HG03108 (cell line): ENCODE data around the gene COPS7A.
"Not testable (repeated sequence)": the region's sequence is repeated elsewhere in the genome, so short reads cannot be mapped to it uniquely, and the experiment has no call there.

ENCODE experiments used
- ATAC-seq: cut with Tn5 transposase; IDR thresholded peaks from one replicate; pipeline ENCODE4 v1.9.1; 2021; ENCODE audit warnings: moderate library complexity; ENCODE audit not compliant: unreplicated experiment

COPS7A gene

GRCh38 chr12:6701078-6701768, 22.6 kb upstream of the COPS7A start:
- no peak for ATAC-seq

- no peak for ATAC-seq
These were observed 20.2 kb upstream of the COPS7A start for GRCh38 chr12:6703631-6704030.

- ATAC-seq, result not testable (repeated sequence)
These were observed 15.5 kb upstream of the COPS7A start for GRCh38 chr12:6708351-6708750.

- no peak for ATAC-seq
These were observed 14.9 kb upstream of the COPS7A start for GRCh38 chr12:6708960-6709394.

- not testable (repeated sequence) for ATAC-seq
These were observed 7.6 kb upstream of the COPS7A start for GRCh38 chr12:6716031-6716873.

- no peak for ATAC-seq
These were observed 6.9 kb upstream of the COPS7A start for GRCh38 chr12:6716874-6717437.

GRCh38 chr12:6722863-6723262, 983 bp upstream of the COPS7A start:
- ATAC-seq, result no peak

- ATAC-seq, result no peak
These were observed 557 bp downstream of the COPS7A start for GRCh38 chr12:6724409-6724797.

- ATAC-seq, result no peak
These were observed 1.5 kb downstream of the COPS7A start for GRCh38 chr12:6725350-6725749.

DNA sequence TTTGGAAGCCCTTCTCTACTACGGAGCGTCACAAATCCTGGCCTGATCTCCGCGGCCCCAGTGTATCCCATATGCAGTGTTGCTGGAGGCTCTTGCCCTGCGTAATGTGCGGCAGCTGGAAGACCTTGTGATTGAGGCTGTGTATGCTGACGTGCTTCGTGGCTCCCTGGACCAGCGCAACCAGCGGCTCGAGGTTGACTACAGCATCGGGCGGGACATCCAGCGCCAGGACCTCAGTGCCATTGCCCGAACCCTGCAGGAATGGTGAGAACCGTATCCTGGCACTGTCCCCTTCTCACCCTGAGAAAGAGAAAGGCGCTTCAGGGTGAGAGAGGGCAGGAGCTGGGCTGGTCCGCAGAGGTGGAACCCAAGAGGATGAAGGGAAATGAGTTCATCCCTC, 5.3 kb downstream of the COPS7A start:
- ATAC-seq, result no peak

DNA sequence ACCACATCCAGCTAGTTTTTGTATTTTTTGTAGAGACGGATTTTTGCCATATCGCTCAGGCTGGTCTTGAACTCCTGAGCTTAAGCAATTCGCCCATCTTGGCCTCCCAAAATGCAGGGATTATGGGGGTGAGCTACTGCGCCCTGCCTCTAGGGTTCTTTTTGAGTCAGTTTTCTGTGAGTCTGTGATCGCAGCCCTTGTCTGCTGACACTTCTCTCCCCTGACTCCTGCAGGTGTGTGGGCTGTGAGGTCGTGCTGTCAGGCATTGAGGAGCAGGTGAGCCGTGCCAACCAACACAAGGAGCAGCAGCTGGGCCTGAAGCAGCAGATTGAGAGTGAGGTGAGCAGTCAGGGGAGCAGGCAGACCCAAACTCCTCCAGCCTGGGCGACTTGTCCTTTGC, 6.3 kb downstream of the COPS7A start:
- no peak for ATAC-seq

GRCh38 chr12:6734506-6735387, 10.9 kb downstream of the COPS7A start:
- no peak for ATAC-seq

- peak; percentile 52 for ATAC-seq
These were observed 11.8 kb downstream of the COPS7A start for GRCh38 chr12:6735448-6736191.

DNA sequence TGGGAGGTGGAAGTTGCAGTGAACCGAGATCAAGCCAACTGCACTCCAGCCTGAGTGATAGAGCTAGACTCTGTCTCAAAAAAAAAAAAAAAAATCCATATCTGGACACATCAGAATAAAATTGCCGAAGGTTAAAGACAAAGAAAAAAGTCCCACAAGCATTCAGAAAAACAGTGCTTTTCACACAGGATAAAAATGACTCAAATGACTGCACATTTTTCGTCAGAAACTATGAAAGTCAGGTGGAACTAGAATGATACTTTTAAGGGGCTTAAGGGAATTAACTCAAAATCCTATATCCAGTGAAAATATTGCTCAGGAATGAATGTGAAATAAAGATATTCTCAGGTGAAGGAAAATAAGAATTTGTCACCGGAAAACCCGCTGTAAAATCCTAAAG, 12.9 kb downstream of the COPS7A start:
- no peak for ATAC-seq

- not testable (repeated sequence) for ATAC-seq
These were observed 18.2 kb downstream of the COPS7A start for GRCh38 chr12:6742080-6742479.

DNA sequence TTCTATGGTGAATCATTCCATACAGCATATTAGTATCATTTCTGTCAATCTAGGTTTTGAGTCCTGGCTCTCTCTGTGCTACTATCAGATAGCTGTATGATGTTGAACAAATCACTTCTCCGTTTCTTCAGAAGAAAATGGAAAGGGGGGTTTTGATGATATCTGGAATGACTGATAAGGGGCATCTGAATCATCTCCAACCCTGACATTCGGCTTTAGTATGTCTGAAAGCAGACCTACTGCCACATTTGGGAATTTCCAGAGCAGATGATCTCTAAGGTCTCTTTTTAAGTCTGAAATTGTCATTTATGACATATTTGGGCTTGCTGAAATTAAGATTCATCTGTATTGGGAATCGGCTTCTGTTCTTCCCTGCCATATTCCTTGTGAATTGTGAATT, 19.0 kb downstream of the COPS7A start:
- no peak for ATAC-seq

- ATAC-seq, result not testable (repeated sequence)
These were observed 19.5 kb downstream of the COPS7A start for GRCh38 chr12:6743300-6743699.

DNA sequence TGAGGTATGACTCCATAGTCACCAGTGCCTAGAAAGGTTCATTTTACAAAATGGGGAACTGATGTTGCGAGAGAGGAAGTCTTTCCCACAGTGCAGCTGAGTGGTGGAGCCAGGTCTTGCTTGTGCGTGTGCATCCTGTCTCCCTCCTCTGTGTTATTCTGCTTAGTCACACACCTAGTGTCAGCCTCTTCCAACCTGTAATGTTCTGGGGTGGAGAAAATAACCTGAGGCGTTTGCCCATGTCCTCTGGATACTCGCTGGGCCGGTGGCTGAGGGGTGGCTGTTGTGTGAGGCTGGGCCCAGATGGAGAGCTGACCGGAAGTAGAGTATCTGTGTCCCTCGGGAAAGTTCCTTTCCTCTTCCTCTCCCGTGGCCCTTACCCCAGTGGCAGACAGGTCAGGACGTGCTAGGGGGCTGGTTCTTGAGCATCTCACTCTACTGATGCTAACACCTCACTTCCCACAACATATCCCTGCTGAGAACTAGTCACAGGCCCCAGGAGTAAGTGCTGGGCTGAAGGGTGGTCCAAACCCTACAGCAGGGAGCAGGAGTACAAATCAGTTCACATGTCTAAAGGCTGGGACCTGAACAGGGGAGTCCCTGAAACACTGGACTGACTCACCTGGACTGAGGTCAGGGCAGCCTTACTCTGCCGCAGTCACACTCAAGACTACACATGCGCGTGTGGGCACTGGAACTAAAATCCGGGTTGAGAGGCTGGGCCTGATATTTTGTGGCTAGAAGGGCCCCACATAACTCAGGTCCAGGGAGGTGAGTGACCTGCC, 22.1 kb downstream of the COPS7A start:
- no peak for ATAC-seq

DNA sequence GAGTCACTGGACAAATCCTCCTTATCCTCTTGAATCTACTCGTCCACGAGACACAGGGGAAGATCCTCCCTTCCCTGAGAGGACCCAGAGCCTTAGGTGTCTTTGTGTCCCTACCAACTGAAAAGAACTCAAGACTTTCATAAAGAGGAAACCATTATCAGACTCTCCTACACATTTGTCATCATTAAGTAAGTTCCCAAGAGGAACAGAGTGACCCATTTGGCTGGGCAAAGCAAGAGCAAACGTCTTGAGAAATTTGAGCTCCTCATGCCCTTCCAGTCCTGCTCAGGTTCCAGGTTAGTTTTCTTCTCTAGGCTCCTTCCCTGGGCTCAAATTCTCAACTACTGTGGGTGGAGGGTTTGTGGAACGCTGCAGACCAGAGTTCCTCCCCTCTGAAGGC, 23.4 kb downstream of the COPS7A start:
- no peak for ATAC-seq
